GM12873 (cell line): Measurements from ENCODE around the gene PLEKHA5.

Experiments used
- CTCF ChIP-seq: IDR thresholded peaks from 2 replicates; pipeline ENCODE4 v1.5.1; 2012; ENCODE audit warnings: low read depth, mild to moderate bottlenecking, moderate library complexity, low read length, control low read depth; ENCODE audit not compliant: insufficient read depth; ENCODE audit errors: missing control alignments

PLEKHA5 gene

GRCh38 chr12:19215115-19215514 lies 85.6 kb downstream of the PLEKHA5 start:
- TF ChIP-seq CTCF = no peak

GRCh38 chr12:19217446-19217845 lies 87.9 kb downstream of the PLEKHA5 start:
- TF ChIP-seq CTCF = no peak

- TF ChIP-seq CTCF = no peak
These were observed 90.7 kb downstream of the PLEKHA5 start for GRCh38 chr12:19220205-19220604.

- no peak for TF ChIP-seq CTCF
These were observed 91.4 kb downstream of the PLEKHA5 start for GRCh38 chr12:19220852-19221466.

- no peak for TF ChIP-seq CTCF
These were observed 93.0 kb downstream of the PLEKHA5 start for GRCh38 chr12:19222558-19222957.

- TF ChIP-seq CTCF = no peak
These were observed 93.5 kb downstream of the PLEKHA5 start for GRCh38 chr12:19223018-19223417.

- no peak for TF ChIP-seq CTCF
These were observed 94.2 kb downstream of the PLEKHA5 start for GRCh38 chr12:19223695-19224094.

- TF ChIP-seq CTCF = no peak
These were observed 95.2 kb downstream of the PLEKHA5 start for GRCh38 chr12:19224746-19225145.
